SK-MEL-5 (cell line): ENCODE results near the gene AANAT. TPM values are rescaled to one million over a fixed set of nuclear protein-coding genes. Genes with fewer than 3 reads are reported as not detected.

Source experiments
- DNase-seq: peaks from one replicate; pipeline ENCODE4 v3.0.0-alpha.2; 2016; ENCODE audit warnings: low read depth, low spot score
- in situ Hi-C: cut with HindIII; loops from 2 replicates; pipeline ENCODE4 v1.10.0; 2016; ENCODE audit warnings: low sequenced_read_pairs, high pct_unique_total_duplicates, low pct_unique_long_range_greater_than_20kb
- total RNA-seq: library from RNA; depleted of rRNA; stranded (reverse); fragments of >200 nt; shearing (Covaris generic); gene quantifications from 2 replicates; pipeline ENCODE4 v1.2.3, GENCODE V29; 2014

AANAT gene
- total RNA-seq, 1 experiment from 2014 or later = not detected

- DNase-seq = no peak
- in situ Hi-C loops = loop anchor here (25.0 kb wide), 2 partner anchors 102 to 298 kb away; partner anchors contain the start of genes JMJD6, METTL23, MFSD11 and SRSF2
Measured at GRCh38 chr17:76438906-76439305, 28.5 kb upstream of the AANAT start.

GRCh38 chr17:76439314-76439928 lies 28.0 kb upstream of the AANAT start:
- DNase-seq = no peak
- in situ Hi-C loops = loop anchor here (25.0 kb wide), 2 partner anchors 102 to 298 kb away; partner anchors contain the start of genes JMJD6, METTL23, MFSD11 and SRSF2

- no peak for DNase-seq
- in situ Hi-C loops = loop anchor here (25.0 kb wide), 2 partner anchors 104 to 296 kb away; partner anchors contain the start of genes JMJD6, METTL23, MFSD11 and SRSF2
Measured at GRCh38 chr17:76440751-76441362, 26.5 kb upstream of the AANAT start.

GRCh38 chr17:76441686-76442340 lies 25.6 kb upstream of the AANAT start:
- DNase-seq = no peak
- in situ Hi-C loops = loop anchor here (25.0 kb wide), 2 partner anchors 105 to 295 kb away; partner anchors contain the start of genes JMJD6, METTL23, MFSD11 and SRSF2

- in situ Hi-C loops = loop anchor here (25.0 kb wide), 2 partner anchors 105 to 295 kb away; partner anchors contain the start of genes JMJD6, METTL23, MFSD11 and SRSF2
- no peak for DNase-seq
Measured at GRCh38 chr17:76442341-76443338, 24.8 kb upstream of the AANAT start.

GRCh38 chr17:76444518-76445311 lies 22.7 kb upstream of the AANAT start:
- DNase-seq = no peak
- in situ Hi-C loops = loop anchor here (25.0 kb wide), 2 partner anchors 107 to 293 kb away; partner anchors contain the start of genes JMJD6, METTL23, MFSD11 and SRSF2

- in situ Hi-C loops = loop anchor here (25.0 kb wide), 2 partner anchors 109 to 291 kb away; partner anchors contain the start of genes JMJD6, METTL23, MFSD11 and SRSF2
Measured at GRCh38 chr17:76445697-76446448, 21.5 kb upstream of the AANAT start.

GRCh38 chr17:76446449-76447231 lies 20.8 kb upstream of the AANAT start:
- in situ Hi-C loops = loop anchor here (25.0 kb wide), 2 partner anchors 109 to 291 kb away; partner anchors contain the start of genes JMJD6, METTL23, MFSD11 and SRSF2

More at GRCh38 chr17:76445697-76446448, 21.5 kb upstream of the AANAT start:
- no peak for DNase-seq

GRCh38 chr17:76447931-76448652 lies 19.3 kb upstream of the AANAT start:
- in situ Hi-C loops = loop anchor here (25.0 kb wide), 2 partner anchors 111 to 289 kb away; partner anchors contain the start of genes JMJD6, METTL23, MFSD11 and SRSF2

More at GRCh38 chr17:76446449-76447231, 20.8 kb upstream of the AANAT start:
- peak; percentile 51 for DNase-seq

GRCh38 chr17:76449126-76449525 lies 18.3 kb upstream of the AANAT start:
- in situ Hi-C loops = loop anchor here (25.0 kb wide), 2 partner anchors 112 to 288 kb away; partner anchors contain the start of genes JMJD6, METTL23, MFSD11 and SRSF2
- DNase-seq = no peak

More at GRCh38 chr17:76447931-76448652, 19.3 kb upstream of the AANAT start:
- no peak for DNase-seq

- in situ Hi-C loops = no loop called here
Measured at GRCh38 chr17:76451506-76451905, 15.9 kb upstream of the AANAT start.

GRCh38 chr17:76452127-76452659 lies 15.2 kb upstream of the AANAT start:
- in situ Hi-C loops = no loop called here
- DNase-seq = no peak

More at GRCh38 chr17:76451506-76451905, 15.9 kb upstream of the AANAT start:
- DNase-seq = peak; percentile 32

GRCh38 chr17:76452660-76453430 lies 14.6 kb upstream of the AANAT start, which contains the start of gene UBE2O:
TSS of gene UBE2O (minus strand) at chr17:76453152. CDS start at chr17:76453141, 11 bp downstream.
- DNase-seq = peak; percentile 96
- in situ Hi-C loops = no loop called here
